Measurements from ENCODE around the gene PAX5.

Gene PAX5

DNA sequence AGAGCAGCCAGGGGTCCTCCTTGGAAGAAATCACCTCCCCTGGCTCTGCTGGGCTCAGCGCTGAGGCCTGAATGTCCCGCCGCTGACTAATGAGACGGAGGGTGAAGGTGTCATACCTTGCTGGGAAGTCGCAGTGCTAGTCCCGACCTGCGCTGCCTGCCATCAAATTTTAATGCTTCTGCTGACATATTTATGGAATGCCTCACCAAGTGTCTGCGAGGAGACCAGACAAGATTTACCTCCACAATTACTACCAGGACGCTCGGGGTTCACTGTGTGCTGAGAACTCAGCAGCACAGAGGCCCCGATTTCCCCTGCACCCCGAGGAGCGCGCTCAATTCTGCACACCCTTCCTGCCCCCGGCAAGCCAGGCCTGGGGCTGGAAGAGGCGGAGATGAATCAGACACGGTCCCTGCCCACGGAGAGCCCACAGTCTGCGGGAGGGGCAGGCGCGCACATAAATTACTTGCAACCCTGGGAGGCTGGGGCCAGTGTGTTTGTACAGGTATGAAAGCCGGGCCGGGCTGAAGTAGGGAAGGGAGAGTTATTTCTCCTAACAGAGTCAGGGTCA, 175.2 kb downstream of the PAX5 start:
- no peak for DNase-seq (ENCODE audit: low spot score)

DNA sequence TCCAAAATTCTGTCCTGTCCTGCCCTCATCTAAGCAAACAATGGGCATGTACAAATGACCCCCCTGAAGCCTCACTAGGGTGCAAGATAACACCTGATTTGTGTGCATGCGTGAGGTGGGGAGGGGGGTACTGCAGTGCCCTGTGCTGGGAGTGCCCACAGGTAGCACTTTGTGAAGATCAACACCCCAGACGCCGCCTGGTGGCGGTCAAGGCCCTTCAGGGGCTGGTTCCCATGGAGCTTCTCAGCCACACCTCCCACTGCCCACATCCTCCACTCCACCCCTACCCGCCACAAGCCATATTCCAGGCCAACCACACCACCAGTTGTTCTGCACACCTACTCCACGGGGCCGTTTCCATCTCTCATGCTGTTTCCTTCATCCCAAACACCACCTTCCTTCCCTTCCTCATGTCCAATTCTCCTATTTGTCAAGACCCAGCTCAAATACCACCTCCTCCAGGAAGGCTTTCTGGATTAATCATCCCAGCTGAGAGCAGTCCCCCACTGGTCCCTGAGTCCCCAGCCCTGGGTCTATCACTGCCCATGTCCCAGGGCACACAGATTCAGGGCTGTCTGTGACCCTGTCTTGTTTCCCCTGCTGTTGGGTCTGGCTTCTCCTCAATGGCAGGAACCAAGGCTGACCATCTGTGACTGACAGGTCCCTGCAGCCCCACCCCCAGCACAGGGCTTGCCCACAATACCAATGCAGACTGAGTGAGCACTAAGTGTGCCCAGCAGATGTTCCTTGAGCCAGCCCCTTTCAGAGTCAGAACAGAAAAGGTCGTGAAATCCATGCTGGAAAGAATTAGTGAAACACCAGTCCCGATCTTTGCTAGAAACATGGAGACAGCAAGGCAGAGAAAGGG, 178.4 kb downstream of the PAX5 start:
- DNase-seq (ENCODE audit: low spot score): peak; percentile 37

- DNase-seq (ENCODE audit: low spot score): no peak
These were observed 179.3 kb downstream of the PAX5 start for GRCh38 chr9:36854751-36855150.

- DNase-seq (ENCODE audit: low spot score): no peak
These were observed 180.0 kb downstream of the PAX5 start for GRCh38 chr9:36854034-36854433.

GRCh38 chr9:36853233-36853632, 180.8 kb downstream of the PAX5 start:
- no peak for DNase-seq (ENCODE audit: low spot score)

- DNase-seq (ENCODE audit: low spot score): no peak
These were observed 184.1 kb downstream of the PAX5 start for GRCh38 chr9:36849943-36850342.

DNA sequence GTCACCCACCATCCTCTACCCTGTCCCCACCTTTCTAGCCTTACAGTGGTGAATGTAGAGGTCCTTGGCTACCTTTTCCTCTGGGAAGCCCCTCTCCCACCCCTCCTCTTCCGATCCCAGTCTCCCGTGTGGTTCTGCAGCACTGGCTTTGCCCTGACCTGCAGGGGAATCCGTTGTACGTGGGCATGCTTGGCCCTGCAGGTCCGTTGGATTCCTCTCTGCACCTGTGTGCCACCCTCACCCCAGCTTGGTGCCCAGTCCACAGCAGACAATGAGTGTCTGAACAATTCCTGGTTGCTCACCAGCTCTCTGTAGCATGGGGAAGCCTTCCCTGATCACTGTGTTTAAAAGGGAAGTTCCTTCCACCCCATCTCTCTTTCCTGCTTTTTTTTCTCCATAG, 185.1 kb downstream of the PAX5 start:
- DNase-seq (ENCODE audit: low spot score): no peak

- no peak for DNase-seq (ENCODE audit: low spot score)
These were observed 186.0 kb downstream of the PAX5 start for GRCh38 chr9:36847781-36848673.

GRCh38 chr9:36846621-36847020, 187.4 kb downstream of the PAX5 start:
- no peak for DNase-seq (ENCODE audit: low spot score)

DNA sequence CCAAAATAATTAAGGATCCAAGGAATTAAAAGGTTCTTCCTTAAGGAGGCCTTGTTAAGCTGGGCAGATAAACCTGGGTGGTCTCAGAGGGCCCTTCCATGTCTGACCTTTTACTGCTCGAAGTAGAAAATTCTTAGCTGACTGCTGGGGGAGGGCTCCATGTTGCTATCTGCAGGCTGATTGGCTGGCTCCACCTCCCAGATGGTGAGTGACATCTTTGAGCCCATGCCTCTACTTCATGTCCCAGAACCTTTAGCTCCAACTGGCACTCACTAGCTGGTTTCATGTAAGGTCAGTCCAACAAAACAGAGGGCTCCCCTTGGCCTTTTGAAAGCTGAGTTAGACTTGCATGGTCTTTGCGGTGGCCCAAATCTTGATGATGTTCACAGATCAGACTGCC, 188.2 kb downstream of the PAX5 start:
- DNase-seq (ENCODE audit: low spot score): no peak

GRCh38 chr9:36844961-36845360, 189.1 kb downstream of the PAX5 start:
- no peak for DNase-seq (ENCODE audit: low spot score)

DNA sequence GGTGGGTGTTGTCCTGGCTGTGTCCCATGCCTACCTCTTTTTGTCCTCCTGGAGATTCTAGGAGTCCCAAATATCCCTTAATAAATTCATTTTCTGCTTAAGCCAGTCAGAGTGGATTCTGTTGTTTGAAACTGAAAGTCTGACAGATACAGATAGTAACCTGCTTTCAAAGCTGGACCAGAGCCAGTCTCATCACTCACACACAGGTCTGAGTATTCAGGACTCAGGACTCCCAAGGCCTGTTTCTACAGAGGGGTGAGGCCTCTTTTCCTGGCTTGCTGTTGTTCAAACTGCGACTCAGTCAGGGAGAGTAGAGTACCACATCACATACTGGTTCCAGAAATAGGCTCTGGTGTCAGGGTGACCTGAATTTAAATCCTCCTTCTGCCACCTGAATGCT, 190.1 kb downstream of the PAX5 start:
- no peak for DNase-seq (ENCODE audit: low spot score)

DNA sequence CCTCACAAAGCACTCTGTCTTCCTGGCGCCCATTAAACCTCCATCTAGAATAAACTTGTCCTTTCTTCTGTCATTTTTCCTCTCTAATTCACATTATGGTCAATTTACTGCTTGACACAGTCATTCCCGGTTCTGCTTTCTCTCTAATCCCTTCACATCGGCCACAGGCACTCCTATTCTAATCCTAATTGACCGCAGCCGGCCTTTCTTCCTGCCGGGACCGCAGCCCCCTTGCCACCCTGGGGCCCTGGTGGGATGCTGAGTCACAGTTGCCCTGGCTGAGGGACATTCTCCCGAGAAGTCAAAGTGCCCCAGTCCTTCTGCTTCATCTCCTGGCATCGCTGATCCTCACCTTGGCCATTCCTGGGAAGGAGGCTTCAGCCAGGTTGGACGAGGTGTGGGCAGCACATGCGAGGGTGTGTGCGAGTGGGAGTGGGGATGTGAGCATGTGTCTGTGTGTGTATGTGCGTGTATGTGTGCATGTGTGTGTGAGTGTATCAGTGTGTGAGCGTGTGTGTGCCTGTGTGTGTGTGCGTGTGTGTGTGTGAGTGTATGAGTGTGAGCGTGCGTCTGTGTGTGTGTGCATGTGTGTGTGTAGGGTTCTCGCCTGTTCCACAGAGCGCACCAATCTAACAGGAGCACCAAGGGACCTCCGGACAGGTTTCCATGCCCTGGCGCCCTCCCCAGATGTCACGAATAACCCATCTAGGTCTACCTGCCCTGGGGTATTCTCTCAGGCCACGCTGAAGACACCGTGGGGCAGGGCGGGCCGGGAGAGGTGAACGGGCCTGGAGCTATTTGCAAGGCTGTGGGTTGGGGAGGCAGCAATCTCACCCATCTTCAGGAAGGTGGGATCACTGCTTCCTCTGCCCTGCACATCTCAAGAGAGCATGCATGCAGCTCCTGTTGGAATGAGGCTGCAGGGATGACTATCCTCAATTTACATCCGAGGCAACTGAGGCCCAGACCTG, 191.2 kb downstream of the PAX5 start:
- no peak for DNase-seq (ENCODE audit: low spot score)

DNA sequence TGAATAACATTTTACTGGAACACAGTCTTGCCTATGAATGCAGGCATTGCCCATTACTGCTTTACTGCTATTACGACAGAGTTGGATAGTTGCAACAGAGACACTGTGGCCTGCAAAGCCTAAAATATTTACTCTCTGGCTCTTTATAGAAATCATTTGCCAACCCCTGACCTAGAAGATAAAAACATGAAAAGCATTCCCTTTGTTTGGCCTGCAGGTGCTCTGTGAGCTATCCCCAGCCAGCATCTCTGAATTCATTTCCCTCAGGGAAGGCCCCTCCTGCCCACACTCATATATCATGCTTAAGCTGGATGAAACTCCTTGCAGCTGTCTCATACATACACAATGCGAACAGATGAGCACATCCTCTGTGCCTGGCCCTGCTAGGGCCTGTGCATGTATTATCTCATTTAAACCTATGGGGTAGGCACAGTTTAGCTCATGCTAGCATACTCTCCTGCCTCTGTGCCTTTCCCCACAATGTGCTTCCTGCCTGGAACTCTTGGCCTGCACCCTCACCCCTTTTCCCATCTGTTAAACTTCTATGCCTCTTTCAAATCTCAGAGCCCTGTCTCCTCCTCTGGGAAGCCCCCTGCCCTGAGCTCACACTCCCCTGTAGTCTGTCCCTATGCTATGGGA, 193.1 kb downstream of the PAX5 start:
- DNase-seq (ENCODE audit: low spot score): no peak

DNA sequence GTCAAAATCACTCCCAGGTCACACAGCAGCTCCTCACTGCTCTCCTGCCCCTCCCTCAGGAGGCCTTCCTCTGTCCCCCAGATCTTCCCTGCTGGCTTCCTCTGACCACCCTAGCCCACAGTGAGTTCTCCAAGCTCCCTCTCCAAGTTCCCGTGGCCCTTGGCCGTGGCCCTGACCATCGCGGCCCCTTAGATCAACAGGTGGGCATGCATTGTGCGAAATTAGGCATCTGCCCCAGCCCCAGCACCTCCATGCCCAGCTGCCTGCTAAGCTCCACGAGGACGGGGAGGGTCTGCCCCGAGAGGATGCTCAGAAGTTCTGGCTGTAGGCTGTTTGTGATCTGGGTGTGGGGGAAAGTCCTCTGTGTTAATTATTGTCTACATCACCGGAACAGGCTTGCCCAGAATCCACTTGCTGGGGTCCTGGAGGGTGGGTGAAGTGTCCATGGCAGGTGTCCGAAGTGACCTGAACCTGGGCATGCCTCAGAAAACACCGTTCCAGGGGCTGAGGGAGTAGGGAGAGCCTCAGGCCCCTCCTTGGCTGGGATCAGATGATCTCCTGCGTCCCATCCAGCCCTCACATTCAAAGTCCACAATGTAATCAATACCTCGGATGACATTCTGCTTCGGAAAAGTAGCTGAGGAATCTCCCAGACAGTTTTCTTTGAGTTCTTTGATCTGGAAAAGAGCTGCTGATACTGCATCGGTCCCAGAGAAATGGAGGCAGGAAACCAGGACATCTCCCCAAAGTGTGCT, 194.8 kb downstream of the PAX5 start:
- DNase-seq (ENCODE audit: low spot score): no peak

DNA sequence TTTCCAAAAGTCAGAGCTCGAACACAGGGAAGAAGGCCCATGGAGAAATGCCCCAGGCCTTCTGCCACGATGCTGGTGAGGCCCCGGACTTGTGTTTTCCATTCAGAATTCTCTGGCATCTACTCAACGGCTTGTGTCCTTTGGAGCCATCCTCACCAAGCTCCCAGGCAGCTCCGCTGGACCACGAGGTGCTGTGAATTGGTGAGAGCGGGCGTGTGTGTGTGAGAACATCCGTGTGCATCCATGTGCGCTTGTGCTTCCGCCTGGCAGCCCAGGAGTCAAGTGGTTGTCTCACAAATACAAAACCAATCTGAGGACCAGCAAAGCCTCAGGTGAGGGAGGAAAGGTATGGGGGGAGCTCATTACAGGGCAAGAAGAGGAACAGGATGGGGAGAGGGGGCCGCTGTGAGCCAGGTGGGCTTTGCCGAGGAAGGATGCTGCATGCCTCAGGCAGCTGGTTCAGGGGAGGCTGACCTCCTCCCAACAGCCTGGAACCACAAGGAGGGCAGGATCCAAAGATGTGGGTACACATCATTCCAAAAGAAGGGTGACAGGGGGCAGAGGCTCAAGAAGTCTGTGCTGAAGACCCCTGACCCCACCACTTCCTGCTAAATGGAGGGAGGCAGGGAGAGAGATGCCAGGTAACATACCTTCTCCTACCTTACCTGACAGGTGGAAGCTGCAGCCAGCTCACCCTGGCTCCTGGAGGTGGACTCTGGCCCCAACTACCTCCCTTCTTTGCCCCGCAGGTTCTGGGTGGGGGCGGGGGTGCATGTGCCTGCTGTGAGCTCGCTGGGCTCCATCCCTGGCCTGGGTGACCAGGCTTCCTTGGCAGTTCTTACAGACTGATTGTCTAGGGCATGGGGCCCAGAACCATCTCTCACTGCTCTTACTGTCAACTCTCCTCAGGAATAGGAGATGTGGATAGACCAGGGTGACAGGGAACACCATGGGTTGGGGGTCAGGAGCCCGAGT, 196.3 kb downstream of the PAX5 start:
- DNase-seq (ENCODE audit: low spot score): no peak

- DNase-seq (ENCODE audit: low spot score): no peak
These were observed 197.6 kb downstream of the PAX5 start for GRCh38 chr9:36836486-36836885.

DNA sequence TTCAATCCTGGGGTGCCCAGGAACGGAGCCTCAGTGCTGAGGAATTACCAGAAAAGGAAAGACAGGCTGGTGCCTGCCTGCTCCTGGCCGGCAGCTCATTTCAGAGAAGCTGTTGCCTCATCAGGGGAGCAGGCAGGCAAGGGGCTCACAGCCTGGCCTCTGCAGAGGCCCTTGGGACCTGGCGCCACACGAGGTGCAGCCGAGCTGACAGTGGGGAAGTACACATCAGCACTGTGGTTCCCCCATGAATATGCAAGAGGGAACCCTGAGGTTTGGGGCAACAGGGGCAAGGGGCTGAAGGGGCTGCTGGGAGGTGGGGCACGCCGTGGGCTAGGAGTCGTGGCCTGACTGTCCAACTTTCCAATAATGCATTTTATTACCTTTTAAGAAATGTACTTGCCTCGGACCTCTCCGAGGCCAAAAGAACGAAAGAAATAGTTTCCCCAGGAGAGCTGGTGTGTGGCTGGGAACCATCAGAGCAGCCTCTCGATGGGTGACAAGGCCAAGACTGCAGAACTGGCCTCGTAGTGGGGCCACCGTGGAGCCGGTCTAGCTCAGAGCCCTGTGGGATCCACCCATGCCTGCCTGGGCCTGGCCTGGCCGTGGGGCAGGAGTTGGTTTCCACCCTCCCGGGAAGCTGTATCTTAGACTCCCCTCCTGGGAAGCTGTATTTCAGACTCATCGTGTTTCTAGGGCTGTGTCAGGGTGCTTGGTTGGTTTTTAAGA, 198.6 kb downstream of the PAX5 start:
- DNase-seq (ENCODE audit: low spot score): no peak

Data from AG08396 (cell line).